DMS 273 treated with DMSO at 0.1 percent for 48 hours (cell line): ENCODE results near the gene PSME4.
"Not testable (repeated sequence)": the region's sequence is repeated elsewhere in the genome, so short reads cannot be mapped to it uniquely, and the experiment has no call there.

Source experiments
- DNase-seq: peaks from one replicate; lab custom pipeline; 2025; lab: John Stamatoyannopoulos, UW

The PSME4 gene

DNA sequence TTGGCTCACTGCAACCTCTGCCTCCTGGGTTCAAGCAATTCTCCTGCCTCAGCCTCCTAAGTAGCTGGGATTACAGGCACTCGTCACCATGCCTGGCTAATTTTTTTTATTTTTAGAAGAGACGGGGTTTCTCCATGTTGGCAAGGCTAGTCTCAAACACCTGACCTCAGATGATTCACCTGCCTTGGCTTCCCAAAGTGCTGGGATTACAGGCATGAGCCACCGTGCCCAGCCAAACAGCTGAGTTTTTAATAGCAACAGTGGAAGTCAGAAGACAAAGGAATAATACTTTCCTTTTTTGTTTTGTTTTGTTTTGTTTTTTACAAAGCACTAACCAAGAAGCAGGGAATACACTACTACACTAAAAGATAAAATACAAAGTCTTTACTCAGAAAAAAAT, 127.9 kb downstream of the PSME4 start:
- DNase-seq: no peak

DNA sequence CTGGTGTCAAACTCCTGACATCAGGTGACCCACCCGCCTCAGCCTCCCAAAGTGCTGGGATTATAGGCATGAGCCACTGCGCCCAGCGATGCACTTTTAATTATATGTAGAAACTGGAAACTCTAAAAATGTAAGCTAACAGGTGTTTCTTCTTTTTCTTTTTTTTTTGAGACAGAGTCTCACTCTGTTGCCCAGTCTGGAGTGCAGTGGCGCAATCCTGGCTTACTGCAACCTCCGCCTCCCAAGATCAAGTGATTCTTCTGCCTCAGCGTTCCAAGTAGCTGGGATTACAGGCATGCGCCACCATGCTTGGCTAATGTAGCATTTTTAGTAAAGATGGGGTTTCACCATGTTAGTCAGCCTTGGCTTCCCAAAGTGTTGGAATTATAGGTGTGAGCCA, 129.1 kb downstream of the PSME4 start:
- DNase-seq: not testable (repeated sequence)

DNA sequence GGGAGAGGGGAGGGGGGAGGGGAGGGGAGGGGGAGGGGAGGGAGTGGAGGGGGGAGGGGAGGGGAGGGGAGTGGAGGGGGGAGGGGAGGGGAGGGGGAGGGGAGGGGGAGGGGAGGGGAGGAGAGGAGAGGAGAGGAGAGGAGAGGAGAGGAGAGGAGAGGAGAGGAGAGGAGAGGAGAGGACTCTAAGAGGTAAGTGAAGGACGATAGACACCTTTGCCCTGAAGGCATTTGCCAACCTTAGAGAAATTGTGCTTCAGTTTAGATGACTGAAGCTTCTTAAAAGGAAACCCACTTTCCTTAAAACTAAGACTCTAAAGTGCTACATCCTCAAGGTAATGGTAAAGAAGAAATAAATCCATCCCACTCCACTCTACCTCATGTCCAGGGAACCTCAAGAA, 130.2 kb downstream of the PSME4 start:
- DNase-seq: no peak

DNA sequence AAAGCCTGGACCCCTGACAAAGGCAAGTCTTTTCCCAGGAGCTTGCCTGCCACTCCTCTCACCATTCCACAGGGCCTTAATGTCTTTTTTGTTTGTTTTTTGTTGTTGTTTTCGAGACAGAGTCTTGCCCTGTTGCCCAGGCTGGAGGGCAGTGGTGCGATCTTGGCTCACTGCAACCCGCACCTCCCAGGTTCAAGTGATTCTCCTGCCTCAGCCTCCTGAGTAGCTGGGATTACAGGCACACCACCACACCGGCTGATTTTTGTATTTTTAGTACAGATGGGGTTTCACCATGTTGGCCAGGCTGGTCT, 140.9 kb downstream of the PSME4 start:
- not testable (repeated sequence) for DNase-seq

DNA sequence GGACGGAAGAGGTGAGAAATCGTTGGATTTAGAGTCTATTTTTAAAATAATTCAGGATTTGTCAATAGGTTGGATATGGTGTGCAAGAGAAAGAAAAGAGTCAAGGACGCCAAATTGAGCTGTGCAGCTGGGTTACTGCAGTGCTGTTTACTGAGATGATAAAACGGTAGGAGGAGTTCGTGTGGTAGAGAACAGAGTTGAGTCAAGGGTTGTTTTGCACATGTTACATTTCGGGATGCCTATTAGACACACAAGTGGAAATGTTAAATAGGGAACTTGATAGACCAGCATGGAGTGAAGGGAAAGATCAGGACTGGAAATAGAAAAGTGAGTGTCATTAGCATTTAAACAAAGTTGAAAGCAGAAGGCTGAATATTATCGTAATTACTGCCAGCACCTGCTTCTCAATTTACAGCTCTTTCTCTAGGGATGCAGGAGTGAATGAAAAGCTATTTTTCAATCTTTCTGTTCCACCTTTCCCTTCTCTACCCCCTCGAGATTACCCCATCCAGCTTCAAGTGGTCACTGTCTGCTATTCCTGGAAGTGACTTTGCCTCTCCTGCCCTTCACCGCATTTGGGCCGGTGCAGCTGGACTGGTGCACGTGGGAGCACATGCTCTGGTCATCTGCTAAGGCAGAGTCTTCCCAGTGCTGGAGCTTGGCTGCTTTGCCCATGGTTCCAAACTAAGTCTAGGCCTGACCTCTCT, 141.4 kb downstream of the PSME4 start:
- no peak for DNase-seq

DNA sequence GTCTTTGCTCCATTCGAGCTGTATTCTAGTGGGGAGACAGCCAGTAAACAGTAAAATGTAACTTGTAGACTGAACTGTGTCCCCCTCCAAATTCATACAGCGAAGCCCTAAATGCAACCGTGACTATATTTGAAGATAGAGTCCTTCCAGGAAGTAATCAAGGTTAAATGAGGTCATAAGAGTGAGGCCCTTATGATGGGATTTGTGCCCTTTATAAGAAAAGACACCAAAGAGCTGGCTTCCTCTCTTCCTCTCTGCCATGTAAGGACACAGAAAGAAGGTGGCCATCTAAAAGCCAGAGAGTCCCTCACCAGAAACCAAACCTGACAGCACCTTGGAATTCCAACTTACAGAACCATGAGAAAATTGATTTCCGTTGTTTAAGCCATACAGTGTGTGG, 142.5 kb downstream of the PSME4 start:
- DNase-seq: no peak

DNA sequence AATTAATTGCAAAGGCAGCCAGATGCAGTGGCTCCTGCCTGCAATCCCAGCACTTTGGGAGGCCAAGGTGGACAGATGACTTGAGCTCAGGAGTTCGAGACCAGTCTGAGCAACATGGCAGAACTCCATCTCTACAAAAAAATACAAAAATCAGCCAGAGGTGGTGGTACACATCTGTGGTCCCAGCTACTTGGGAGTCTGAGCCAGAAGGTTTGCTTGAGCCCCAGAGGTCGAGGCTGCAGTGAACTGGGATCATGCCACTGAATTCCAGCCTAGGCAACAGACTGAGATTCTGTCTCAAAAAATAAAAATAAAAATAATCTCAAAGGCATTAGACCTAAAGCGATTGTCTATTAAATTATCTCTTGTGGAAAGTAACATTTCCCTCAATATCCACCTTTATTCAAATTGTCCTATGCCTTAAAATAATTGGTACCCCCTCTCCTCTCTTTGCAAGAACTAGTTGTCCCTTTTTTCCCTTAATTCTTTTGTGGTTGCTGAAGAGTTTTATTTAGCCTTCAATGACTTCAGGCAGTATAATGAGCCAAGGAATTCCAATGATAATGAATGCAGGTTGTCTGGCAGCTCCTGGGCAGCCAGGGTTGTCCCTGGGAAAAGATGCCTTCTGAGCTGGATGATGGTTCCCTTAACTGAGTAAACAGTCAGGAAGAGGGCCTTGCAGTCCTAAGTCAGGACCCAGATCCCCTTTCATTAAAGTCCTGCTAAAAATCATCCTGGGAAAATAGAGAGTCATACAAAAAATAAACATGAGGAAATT, 143.2 kb downstream of the PSME4 start:
- DNase-seq: no peak

DNA sequence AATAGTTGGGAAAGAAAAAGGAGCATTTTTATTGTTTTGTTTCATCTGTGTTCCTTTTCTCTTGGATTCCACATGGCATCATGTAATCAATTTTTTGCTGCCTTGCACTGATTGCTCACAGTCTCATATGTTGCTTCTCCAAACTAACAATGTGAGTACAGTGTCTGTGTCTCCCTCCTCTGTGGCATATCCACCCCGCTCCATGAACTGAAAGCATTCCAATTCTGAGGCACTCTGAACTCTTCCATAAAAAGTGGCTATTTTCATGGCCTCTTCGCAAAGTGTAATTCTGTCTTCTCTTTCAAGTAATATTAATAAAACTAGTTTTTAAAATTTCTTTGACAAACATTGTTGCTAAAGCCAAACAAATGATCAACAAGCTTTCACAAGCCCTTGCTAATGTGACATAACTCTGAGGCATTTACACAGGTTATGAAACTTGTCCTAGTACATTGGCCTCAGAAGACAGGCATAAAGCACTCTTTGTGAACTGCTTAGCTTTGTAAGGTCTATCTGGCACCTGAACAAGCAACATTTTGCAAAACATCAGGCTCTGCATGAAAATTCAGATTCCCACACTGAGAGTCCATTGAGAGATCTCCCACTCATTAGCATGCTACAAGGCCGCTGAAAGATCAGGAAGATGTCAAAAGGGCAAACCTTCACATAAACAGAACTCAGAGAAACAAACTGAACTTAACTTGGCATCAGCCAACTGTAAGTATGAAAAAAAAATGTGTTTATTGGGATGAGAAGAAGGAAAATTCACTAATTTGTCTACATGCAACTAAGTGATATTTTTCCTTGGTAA, 144.0 kb downstream of the PSME4 start:
- DNase-seq: no peak

DNA sequence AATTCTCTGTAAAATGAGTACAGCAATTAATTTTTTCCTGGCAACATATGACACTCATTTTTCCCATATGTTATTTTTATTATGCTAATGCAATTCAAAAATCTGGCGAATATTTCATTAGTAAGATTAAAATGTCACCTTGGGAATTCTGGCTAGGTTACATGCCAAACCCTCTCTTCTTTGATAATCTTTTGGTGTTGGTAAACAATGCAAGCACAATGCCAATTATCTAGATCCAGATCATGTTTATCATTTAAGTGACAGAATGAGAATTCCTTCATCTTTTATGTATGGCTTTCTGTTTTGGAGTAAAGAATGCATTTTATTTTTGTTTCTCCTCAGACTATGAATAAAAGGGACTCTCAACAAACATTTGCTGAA, 144.8 kb downstream of the PSME4 start:
- no peak for DNase-seq

DNA sequence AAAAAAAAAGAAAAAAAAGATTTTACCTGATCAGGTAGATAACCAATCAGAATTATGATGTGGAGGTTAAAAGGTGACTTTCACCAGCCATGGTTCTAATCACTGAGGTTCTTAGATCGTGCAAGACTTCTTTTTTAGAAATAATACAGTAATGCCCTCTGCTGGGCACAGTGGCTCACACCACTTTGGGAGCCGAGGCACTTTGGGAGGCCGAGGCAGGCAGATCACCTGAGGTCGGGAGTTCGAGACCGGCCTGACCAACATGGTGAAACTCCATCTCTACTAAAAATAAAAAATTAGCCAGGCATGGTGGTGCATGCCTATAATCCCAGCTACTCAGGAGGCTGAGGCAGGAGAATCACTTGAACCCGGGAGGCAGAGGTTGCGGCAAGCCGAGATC, 147.2 kb downstream of the PSME4 start:
- DNase-seq: not testable (repeated sequence)

DNA sequence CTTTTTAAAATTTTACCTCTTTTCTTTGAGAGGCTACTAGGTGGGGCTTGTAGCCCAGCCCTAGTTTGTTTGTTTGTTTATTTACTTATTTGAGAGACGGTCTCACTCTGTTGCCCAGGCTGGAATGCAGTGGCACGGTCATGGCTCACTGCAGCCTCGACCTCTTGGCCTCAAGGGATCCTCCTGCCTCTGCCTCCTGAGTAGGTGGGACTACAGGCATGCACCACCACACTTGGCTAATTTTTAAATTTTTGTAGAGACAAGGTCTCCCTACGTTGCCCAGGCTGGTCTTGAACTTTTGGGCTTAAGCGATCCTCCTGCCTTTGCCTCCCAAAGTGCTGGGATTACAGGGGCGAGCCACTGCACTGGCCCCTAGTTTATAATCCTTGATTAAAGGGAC, 149.0 kb downstream of the PSME4 start:
- DNase-seq: no peak

DNA sequence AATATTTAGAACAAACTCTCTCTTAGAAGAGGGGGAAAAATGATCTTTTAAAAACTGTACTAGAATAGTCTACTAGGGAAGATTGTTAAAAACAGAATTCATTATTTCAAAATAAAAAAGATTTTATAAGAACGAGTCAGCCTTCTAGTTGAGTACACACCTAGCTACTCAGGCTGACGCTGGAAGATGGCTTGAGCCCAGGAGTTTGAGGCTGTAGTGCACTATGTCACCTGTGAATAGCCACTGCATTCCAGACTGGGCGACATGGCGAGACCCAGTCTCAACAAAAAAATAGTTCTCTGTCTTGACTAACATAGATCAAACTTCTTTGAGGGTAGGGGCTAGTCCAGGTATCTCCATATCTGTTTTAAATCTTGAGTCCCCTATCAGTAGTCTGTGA, 150.1 kb downstream of the PSME4 start:
- DNase-seq: no peak

DNA sequence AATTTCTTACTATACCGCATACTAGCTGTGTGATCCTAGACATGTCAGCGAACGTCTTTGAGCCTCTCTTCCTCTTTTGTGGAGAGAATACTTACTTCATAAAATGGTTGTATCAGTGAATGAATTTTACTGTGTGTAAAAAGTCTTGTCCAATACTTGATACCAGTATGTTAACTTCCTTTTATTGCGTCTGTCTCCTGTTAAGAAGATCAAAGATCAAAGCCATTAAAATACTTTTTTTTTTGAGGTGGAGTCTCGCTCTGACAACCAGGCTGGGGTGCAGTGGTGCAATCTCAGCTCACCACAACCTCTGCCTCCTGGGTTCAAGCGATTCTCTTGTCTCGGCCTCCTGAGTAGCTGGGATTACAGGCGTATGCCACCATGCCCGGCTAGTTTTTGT, 150.7 kb downstream of the PSME4 start:
- no peak for DNase-seq

DNA sequence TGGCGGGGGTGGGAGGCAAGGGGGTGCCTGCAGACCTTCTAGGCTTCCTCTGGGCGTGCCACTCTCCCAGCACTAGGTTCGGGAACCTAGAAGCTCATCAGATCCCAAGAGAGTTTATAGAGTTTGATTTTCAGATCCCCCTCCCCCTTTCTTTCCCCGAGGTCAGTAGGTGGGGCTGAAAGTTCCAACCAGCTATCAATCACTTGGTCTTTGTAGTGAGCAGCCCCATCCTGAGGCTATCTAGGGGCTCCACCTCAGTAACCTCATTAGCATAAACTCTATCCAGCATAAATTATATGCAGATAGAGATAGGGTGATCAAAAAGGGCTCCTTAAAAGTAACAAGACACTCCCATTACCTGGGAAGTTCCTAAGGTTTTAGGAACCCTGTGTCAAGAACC, 151.2 kb downstream of the PSME4 start:
- DNase-seq: no peak

DNA sequence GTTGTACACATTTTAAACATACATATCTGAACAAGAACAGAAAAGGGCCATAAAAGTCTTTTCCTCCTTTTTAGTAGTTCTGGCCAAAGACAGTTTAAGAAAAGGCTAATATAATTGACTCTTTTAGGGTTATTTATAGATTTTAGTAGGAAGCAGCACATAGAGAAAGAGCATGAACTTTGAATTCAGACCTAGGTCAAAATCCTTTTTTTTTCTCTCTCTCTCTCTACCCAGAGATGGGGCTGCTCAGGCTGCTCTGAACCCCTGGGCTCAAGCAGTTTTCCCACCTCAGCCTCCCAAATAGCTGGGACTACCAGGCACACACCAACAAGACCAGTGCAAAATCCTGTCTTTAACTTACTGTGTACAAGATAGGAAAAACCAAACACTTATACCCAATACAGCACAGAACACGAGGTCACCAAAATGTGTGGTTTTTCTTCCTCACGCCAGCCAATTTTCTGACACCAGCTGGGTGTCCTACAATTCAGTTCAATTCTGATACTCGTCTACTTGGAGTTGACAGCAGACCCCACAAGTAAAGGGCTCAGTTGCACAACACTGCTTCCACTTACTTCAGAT, 151.8 kb downstream of the PSME4 start:
- no peak for DNase-seq
